Gastrocnemius medialis (tissue), 4 donors: Measurements from ENCODE around the gene PSMD5. TPM values are rescaled to one million over a fixed set of nuclear protein-coding genes. Genes with fewer than 3 reads are reported as not detected.

Source experiments
- ATAC-seq, 2 donors: fragments of 150-250 bp; one replicate each; pipeline ENCODE4 v1.9.1; 2016
- DNase-seq, 2 donors: peaks; one replicate each; pipeline ENCODE4 v3.0.0-alpha.2; 2019
- H3K27ac ChIP-seq, 4 donors: fragments of 200-600 bp; sonication (generic); 1 replicate in 1 of 4; 2 replicates in 3 of 4; pipeline ENCODE4 v1.5.1; 2016 to 2018; ENCODE audit warnings: mild to moderate bottlenecking in 2 of 4, moderate library complexity in 1 of 4
- H3K27me3 ChIP-seq, 3 donors: fragments of 200-600 bp; sonication (generic) in 2 of 3; 1 replicate in 1 of 3; 2 replicates in 2 of 3; pipeline versions ENCODE4 v1.5.1 to v1.6.0; 2016 to 2019; ENCODE audit warnings: mild to moderate bottlenecking in 1 of 3, moderate library complexity in 1 of 3
- H3K36me3 ChIP-seq, 2 donors: fragments of 200-600 bp; sonication (generic) in 1 of 2; one replicate each; pipeline ENCODE4 v1.5.1; 2017 to 2018
- H3K4me1 ChIP-seq, 2 donors: fragments of 200-600 bp; sonication (generic) in 1 of 2; one replicate each; pipeline ENCODE4 v1.5.1; 2016 to 2017; ENCODE audit warnings: mild to moderate bottlenecking in 2 of 2
- H3K4me3 ChIP-seq, 4 donors: fragments of 200-600 bp; sonication (generic) in 3 of 4; 1 replicate in 1 of 4; 2 replicates in 3 of 4; pipeline ENCODE4 v1.5.1; 2016 to 2019; ENCODE audit warnings: mild to moderate bottlenecking in 2 of 4
- H3K9me3 ChIP-seq, 3 donors: fragments of 200-600 bp; sonication (generic) in 2 of 3; 1 replicate in 1 of 3; 2 replicates in 2 of 3; pipeline ENCODE4 v1.5.1; 2016 to 2019
- POLR2A ChIP-seq, 2 donors: fragments of 450-650 bp; IDR thresholded peaks; one replicate each; pipeline ENCODE4 v1.6.1; 2017; ENCODE audit warnings: antibody characterized with exemption in 2 of 2, mild to moderate bottlenecking in 2 of 2, moderate library complexity in 2 of 2
- in situ Hi-C, 4 donors: fragments of 200-750 bp; cut with MboI; loops; one replicate each; pipeline versions ENCODE4 v1.15.0 to v1.8.0; 2017; ENCODE audit warnings: low sequenced_read_pairs in 4 of 4
- intact Hi-C: fragments of 100-400 bp; cut with DNase I; formaldehyde crosslinking; loops from one replicate; pipeline ENCODE4 v1.15.1; 2023; ENCODE audit warnings: low total_unique reads
- total RNA-seq, 4 donors: library from RNA; depleted of rRNA; stranded (reverse); fragments of >200 nt; gene quantifications; one replicate each; pipeline versions ENCODE4 v1.1.0 to v1.2.3, GENCODE V29; 2016
- TF ChIP-seq, protein P1 (sequence below), 5 experiments: fragments of 450-650 bp in 3 of 5; fragments of 200-600 bp in 2 of 5; sonication (generic) in 2 of 5; IDR thresholded peaks in 4 of 5; conservative IDR thresholded peaks in 1 of 5; 1 replicate in 4 of 5; 2 replicates in 1 of 5; pipeline ENCODE4 v1.5.1; 2016 to 2019; ENCODE audit warnings: antibody characterized with exemption in 5 of 5, mild to moderate bottlenecking in 3 of 5, moderate library complexity in 3 of 5

PSMD5 gene
- total RNA-seq, 4 donors from 2014 or later: 9.3 to 35.3 (median 12.6) TPM

DNA sequence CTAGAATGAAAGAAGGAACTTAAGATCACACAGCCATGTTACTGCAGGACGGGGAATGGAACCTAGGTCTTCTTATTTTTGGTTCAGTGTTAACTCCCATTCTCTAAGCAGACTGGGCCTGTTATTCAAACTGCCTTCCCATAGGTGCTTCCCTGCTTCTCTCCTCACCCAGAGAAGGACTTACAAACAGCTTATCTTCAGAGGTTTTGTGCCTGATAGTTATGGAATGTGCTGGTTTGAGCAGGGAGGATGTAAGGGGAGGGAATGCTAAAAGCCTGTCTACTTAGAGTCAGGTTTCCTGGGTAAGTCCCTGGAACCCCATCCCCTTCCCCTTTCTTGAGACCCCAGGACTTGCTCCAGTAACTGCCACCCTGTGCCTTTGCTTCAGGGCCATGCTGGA, 4.2 kb upstream of the PSMD5 start:
- peaks cover 11 to 13% of the 10 kb centered on the region in 2 donors for H3K4me1 ChIP-seq
- H3K27ac ChIP-seq: no peak overlapping the region
- DNase-seq (no peak), ATAC-seq (no peak)
- H3K4me3 ChIP-seq: no peak overlapping the region
- TF ChIP-seq POLR2A (IDR thresholded peaks at IDR 0.05): no peak
- TF ChIP-seq, protein P1, sequence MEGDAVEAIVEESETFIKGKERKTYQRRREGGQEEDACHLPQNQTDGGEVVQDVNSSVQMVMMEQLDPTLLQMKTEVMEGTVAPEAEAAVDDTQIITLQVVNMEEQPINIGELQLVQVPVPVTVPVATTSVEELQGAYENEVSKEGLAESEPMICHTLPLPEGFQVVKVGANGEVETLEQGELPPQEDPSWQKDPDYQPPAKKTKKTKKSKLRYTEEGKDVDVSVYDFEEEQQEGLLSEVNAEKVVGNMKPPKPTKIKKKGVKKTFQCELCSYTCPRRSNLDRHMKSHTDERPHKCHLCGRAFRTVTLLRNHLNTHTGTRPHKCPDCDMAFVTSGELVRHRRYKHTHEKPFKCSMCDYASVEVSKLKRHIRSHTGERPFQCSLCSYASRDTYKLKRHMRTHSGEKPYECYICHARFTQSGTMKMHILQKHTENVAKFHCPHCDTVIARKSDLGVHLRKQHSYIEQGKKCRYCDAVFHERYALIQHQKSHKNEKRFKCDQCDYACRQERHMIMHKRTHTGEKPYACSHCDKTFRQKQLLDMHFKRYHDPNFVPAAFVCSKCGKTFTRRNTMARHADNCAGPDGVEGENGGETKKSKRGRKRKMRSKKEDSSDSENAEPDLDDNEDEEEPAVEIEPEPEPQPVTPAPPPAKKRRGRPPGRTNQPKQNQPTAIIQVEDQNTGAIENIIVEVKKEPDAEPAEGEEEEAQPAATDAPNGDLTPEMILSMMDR (IDR thresholded peaks at IDR 0.05 in 4 of 5, conservative IDR thresholded peaks at IDR 0.05 in 1 of 5): no peak
- intact Hi-C loops: loop anchor here (10.0 kb wide), 1 partner anchor 262 kb away; the partner anchor contains the start of gene CDK5RAP2
- no peaks in the 10 kb centered on the region for H3K36me3 ChIP-seq
- no peaks in the 10 kb centered on the region for H3K9me3 ChIP-seq
- in situ Hi-C loops: no loop called here
- no peaks in the 10 kb centered on the region for H3K27me3 ChIP-seq

GRCh38 chr9:120846251-120846889, 3.6 kb upstream of the PSMD5 start:
- Histone ChIP-seq H3K27ac (no peak overlapping the region), H3K4me3 (no peak overlapping the region), H3K27me3 (no peaks in the 10 kb centered on the region), H3K4me1 (peaks cover 16 to 17% of the 10 kb centered on the region in 2 donors), H3K9me3 (no peaks in the 10 kb centered on the region), H3K36me3 (no peaks in the 10 kb centered on the region)
- no peak for ATAC-seq
- intact Hi-C loops: loop anchor here (10.0 kb wide), 1 partner anchor 262 kb away; the partner anchor contains the start of gene CDK5RAP2
- in situ Hi-C loops: no loop called here
- TF ChIP-seq, protein P1 (IDR thresholded peaks at IDR 0.05 in 4 of 5, conservative IDR thresholded peaks at IDR 0.05 in 1 of 5): no peak
- no peak for TF ChIP-seq POLR2A (IDR thresholded peaks at IDR 0.05)
- no peak for DNase-seq

DNA sequence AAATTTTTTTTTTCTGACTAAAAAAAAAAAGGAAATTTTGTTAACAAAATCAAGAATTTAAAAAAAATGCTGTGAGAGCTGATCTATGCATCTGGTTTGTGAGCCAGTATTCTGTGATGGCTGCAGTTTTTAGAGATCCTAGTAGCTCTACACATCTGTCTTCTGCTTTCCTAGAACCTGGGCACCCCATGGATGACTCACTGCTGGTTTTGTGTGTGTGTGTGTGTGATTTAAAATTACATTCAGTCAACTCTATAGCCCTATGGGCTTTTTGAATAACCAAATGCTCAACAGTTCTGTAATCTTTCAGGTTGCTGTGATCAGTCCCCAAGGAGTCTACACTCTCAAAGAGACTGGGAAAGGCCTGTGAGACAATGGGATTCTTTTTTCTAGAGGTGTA, 2.5 kb upstream of the PSMD5 start:
- no peaks in the 10 kb centered on the region for H3K36me3 ChIP-seq
- ATAC-seq: no peak
- H3K27ac ChIP-seq: no peak overlapping the region
- no peak for DNase-seq
- no peaks in the 10 kb centered on the region for H3K9me3 ChIP-seq
- H3K4me3 ChIP-seq: no peak overlapping the region
- intact Hi-C loops: loop anchor here (10.0 kb wide), 1 partner anchor 260 kb away; the partner anchor contains the start of gene CDK5RAP2
- in situ Hi-C loops: no loop called here
- peaks cover 16 to 19% of the 10 kb centered on the region in 2 donors for H3K4me1 ChIP-seq
- TF ChIP-seq, protein P1 (IDR thresholded peaks at IDR 0.05 in 4 of 5, conservative IDR thresholded peaks at IDR 0.05 in 1 of 5): no peak
- no peak for TF ChIP-seq POLR2A (IDR thresholded peaks at IDR 0.05)
- no peaks in the 10 kb centered on the region for H3K27me3 ChIP-seq

- ATAC-seq (peak; percentile 11 to 12), DNase-seq (no peak)
- Histone ChIP-seq H3K27me3 (no peaks in the 10 kb centered on the region), H3K4me1 (peaks cover 16 to 21% of the 10 kb centered on the region in 2 donors), H3K27ac (peak overlapping the region; percentile 90 to 96 (median 91)), H3K4me3 (peak overlapping the region; percentile 79 to 91 (median 81)), H3K36me3 (no peaks in the 10 kb centered on the region), H3K9me3 (no peaks in the 10 kb centered on the region)
- intact Hi-C loops (loop anchor here (2.0 to 10.0 kb wide), 2 partner anchors 49 to 257 kb away; partner anchors contain the start of genes CDK5RAP2 and FBXW2), in situ Hi-C loops (no loop called here)
- no peak for TF ChIP-seq POLR2A (IDR thresholded peaks at IDR 0.05)
These were observed 615 bp downstream of the PSMD5 start for GRCh38 chr9:120841930-120842684.

DNA sequence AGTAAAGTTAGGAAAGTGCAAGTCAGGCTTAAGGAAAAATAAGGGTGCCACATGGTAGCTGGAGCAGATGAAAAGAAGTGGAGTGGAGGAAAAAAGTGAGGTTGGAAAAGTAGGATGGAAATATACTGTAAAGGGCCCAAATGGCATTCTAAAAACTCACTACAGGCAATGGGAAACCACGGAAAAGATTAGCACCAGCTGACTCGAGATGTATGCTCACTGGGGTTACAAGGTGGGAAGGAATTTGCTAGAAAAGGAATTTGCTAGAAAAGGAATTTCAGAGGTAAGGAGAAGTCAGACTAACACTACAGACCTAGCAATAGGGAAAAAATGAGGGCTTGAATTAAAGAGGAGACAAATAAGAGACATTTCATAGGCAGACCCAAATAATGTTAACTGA, 3.6 kb downstream of the PSMD5 start:
- intact Hi-C loops (no loop called here), in situ Hi-C loops (no loop called here)
- no peaks in the 10 kb centered on the region for H3K9me3 ChIP-seq
- ATAC-seq (no peak), DNase-seq (no peak)
- H3K4me1 ChIP-seq: peaks cover 12 to 21% of the 10 kb centered on the region in 2 donors
- TF ChIP-seq, protein P1 (IDR thresholded peaks at IDR 0.05 in 4 of 5, conservative IDR thresholded peaks at IDR 0.05 in 1 of 5): no peak
- TF ChIP-seq POLR2A (IDR thresholded peaks at IDR 0.05): no peak
- no peak overlapping the region for H3K4me3 ChIP-seq
- H3K27me3 ChIP-seq: no peaks in the 10 kb centered on the region
- H3K36me3 ChIP-seq: no peaks in the 10 kb centered on the region
- no peak overlapping the region for H3K27ac ChIP-seq
